DMS 273 (cell line): ENCODE results near the gene NOL9.
A peak's percentile ranks its signal among the peaks of the same experiment; 100 is the strongest.

Source experiments
- DNase-seq: peaks from one replicate; lab custom pipeline; 2025; ENCODE audit not compliant: unreplicated experiment; lab: John Stamatoyannopoulos, UW

NOL9 gene

GRCh38 chr1:6526316-6526715, 28.0 kb downstream of the NOL9 start:
- no peak for DNase-seq

DNA sequence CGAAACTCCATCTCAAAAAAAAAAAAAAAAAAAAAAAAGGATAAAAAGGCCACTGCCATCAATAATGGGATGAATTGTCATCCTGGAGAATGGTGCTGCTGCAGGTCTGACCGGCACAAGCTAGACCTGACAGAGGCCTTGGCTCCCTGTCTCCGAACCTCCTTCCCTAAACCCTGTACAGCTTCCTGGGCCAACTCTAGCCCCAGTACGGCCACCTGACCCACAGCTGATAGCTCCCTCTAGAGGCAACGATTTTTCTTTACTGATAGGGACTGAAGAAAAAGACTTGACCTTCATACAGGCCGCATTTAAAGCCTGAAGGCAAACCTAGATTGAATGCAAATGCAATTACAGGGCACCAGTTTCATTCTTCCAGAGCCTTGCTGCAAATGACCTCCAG, 30.7 kb downstream of the NOL9 start:
- DNase-seq = peak; percentile 76

- DNase-seq = no peak
These were observed 32.8 kb downstream of the NOL9 start for GRCh38 chr1:6521536-6521935.

GRCh38 chr1:6519935-6520671, 34.2 kb downstream of the NOL9 start:
- peak; percentile 93 for DNase-seq

DNA sequence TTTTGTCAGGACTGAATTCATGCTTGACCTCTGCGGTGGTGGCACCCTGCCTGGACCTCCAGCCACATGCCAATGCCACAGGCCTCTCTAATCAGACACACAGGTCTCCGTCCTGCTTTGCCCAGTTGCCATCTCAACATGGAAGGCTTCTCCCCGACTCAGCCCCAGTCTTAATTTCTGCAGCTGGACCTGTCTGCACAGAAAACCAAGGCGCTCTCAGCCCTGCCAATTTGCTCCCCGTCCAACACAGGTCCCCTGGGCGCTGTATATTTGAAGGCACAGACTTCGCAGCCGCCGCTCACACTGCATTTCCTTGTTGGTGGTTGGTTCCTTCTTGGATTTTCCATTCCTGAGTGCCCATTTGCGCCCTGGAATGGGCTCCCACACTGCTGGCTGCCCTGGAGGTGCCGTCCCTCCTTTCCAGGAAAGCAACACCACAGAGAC, 34.8 kb downstream of the NOL9 start:
- peak; percentile 93 for DNase-seq

DNA sequence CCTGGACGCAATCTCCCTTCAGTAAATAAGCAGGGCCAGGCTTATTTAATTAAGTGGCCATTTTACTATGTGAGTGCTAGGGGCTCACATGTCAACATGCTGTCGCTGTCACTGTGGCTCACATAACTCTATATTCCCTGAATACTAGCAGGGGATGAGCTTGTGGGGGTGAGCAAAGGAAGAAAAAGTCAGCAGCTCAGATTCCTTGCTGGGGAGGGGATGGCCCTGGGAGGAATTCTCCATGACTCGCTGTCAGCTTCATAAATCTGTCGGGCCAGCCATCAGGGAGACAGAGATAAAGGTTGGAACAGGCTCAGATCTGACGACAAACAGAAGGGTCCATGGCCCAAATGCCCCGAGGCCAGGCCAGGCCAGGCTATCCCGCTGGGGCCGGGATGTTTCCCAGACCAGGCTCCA, 36.9 kb downstream of the NOL9 start:
- no peak for DNase-seq

GRCh38 chr1:6515771-6516170, 38.5 kb downstream of the NOL9 start:
- no peak for DNase-seq

GRCh38 chr1:6513320-6513801, 41.0 kb downstream of the NOL9 start:
- no peak for DNase-seq

DNA sequence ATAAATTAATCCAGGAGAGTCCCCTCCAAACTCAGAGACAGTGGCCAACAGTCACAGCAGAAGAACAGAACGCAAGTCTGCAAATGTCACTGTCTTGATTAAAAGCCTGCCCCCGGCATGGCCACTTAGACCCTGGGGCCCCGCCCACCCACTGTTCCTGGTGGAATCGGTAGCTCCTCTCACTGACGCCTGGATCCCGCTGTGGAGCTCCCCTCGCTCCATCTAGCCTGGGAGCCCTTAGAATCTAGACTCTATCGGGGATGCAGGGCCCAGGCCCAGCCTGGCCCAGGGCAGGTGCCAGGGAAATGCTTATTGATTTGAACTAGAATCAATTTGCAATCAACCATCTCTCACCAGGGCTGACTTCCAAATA, 41.4 kb downstream of the NOL9 start:
- DNase-seq = no peak

DNA sequence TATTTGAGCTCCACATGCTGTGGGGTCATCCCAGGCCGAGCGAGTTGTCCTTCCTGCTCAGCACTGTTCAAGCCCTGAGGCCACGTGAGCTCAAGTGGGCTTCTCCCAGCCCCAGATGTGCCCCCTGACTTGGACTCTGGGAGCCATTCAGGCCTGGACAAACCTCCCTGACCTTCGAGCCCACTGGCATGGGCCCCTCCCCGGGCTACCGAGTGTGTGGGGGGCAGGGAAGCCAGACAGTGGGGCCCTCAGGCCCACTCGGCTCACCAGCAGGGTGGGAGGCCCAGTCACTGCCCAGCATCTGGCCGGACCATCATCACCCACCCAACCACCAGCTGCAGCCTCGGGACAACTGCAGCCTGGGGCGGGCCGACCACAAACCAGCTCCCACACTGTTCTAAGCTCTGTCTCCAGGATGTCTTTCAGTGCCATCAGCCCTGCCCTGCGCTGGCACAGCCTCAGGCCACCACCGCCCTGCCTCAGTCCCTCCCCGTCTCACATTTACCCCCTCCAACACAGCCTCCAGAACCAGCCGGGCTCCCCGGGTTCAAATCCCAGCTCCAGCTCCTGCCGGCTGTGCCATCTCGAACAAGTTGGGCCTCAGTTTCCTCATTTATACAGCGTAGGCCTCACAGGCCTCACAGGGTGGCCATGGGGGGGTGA, 41.9 kb downstream of the NOL9 start:
- no peak for DNase-seq

DNA sequence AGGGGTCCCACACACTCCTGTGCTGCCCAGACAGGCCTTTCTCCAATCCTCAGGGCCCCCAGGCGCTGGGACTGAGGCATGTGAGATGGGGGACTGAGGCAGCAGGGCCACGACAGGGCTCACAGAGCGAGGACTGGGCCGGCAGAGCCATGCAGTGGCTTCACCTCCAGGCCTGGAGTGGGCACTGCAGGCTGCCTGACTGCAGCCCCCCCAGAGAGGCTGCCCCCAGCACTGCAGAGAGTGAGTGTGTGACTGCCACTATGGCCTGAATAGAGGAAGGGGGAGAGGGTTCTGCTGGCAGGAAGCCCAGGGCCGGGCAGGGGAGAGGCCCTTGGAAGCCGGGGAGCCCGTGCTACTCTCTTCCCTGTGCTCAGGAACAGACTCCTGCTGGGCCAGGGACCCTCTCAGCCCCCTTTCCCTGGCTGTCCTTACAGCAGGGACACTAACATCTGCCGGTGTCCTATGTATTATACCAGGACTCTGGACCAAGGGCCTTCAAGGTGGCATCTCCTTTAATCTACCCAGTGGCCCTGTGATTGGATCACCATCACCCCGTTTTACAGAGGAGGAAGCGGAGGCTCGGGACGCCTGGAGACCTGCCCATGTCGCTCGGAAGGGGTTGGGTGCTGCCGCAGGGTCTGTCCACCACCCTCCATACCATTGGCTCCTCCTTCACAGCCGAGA, 42.6 kb downstream of the NOL9 start:
- DNase-seq = peak; percentile 54

- DNase-seq = peak; percentile 85
These were observed 43.3 kb downstream of the NOL9 start for GRCh38 chr1:6511056-6511455.

DNA sequence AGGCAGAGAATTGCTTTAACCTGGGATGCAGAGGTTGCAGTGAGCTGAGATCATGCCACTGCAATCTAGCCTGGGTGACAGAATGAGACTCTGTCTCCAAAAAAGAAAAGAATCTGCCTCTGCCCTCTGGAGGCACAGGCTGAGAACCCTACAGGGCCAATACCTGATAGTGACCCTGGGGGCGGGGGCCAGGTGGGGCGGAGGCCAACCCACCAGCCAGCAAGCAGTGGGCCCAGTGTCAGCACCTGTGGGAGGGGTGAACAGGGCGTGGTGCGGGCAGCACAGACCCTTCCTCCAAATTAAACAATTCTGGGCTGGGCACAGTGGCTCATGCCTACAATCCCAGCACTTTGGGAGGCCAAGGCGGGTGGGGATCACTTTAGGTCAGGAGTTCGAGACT, 43.8 kb downstream of the NOL9 start:
- no peak for DNase-seq

- DNase-seq = peak; percentile 53
These were observed 44.4 kb downstream of the NOL9 start for GRCh38 chr1:6509919-6510291.

- DNase-seq = no peak
These were observed 44.9 kb downstream of the NOL9 start for GRCh38 chr1:6509220-6509918.

DNA sequence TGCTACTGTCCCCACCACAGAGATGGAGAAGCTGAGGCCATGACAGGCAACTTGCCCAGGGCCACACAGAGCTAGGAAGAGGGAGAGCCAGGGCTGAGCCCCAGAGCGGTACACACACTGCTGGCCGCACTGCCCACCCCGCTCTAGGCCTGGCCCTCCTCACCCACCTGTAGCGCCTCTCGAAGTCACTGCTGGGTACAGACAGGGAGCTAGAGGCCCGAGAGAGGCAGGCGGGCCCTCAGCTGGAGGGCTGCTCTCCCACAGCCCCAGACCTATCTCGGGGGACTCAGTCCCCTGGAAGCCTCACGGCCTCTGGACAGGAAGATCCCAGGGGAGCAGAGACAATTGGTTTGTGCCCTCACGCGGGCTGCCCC, 45.5 kb downstream of the NOL9 start:
- no peak for DNase-seq

GRCh38 chr1:6508154-6508815, 46.0 kb downstream of the NOL9 start:
- DNase-seq = peak; percentile 61

- peak; percentile 70 for DNase-seq
These were observed 46.8 kb downstream of the NOL9 start for GRCh38 chr1:6507461-6507911.

DNA sequence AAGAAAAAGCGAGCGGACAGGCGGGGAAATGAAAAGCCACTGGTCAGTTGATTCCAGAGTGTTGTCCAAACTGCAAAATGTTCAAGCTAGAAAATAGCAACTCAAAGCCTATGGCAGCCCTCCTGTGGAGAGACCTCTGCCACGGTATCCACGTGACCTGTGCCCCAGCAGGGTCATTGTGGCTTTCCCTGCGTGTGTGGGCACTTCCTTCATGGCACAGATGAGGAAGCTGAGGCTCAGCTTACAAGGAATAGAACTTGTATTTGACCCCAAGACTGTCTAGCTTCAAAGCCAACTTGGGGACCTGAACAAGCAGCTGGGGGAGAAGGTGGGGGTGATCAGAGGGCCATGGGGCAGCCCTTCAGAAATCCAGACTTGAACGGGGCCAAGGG, 47.3 kb downstream of the NOL9 start:
- no peak for DNase-seq

DNA sequence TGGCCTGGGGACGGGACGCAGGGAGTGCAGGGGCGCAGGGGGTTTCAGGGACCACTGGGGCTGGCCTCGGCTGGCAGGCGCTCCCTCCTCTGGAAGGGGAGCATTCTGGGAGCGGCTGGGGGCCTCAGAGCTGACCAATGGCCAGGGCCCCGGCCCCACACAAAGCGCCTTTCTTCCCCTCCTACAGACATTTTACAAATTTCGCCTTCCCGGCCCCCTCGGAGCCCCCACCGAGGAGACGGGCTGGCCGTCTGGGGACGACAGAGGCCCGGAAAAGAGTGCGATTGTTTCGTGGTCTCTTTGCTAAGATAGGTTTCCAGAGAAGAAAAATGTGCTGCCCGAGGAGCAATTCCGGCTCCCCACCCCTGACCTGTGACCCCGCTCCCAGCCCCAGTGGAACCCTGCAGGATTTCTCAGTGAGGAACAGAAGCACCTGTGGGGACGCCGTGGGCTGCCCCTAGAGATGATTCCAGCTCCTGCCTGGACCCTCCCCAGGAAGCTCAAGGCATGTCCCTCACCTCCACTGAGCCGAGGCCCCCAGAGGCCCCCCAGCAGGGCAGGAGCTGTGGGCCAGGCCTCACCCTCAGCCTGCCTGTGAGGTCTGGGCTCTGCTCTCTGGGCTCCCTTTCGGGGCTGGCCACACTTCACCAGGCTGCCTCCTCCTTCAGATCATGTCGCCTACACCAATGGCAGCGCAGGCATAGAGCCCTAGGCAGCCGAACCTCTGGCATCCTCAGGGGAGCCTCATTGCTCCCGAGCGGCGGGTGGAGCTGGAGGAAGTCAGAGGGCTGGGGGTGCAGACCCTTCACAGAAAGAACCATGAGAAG, 47.9 kb downstream of the NOL9 start:
- DNase-seq = no peak
